HepG2 (cell line): Measurements from ENCODE around the gene UACA. TPM values are rescaled to one million over a fixed set of nuclear protein-coding genes. Genes with fewer than 3 reads are reported as not detected.

Source experiments
- AGO1 ChIP-seq: fragments of 200-400 bp; formaldehyde crosslinking; IDR thresholded peaks from 2 replicates; pipeline ENCODE4 v1.6.1; 2017; ENCODE audit warnings: mild to moderate bottlenecking, low read depth, low read length, moderate library complexity; ENCODE audit not compliant: poor library complexity, severe bottlenecking
- DR1 ChIP-seq: sonication (generic); formaldehyde crosslinking; IDR thresholded peaks from 2 replicates; pipeline ENCODE4 v1.8.0; 2021; ENCODE audit warnings: mild to moderate bottlenecking, missing genetic modification reagents, inconsistent platforms
- EP300 ChIP-seq, 3 experiments: sonication (generic) in 1 of 3; formaldehyde crosslinking in 1 of 3; IDR thresholded peaks; 2 replicates each; pipeline versions ENCODE4 v1.5.1 to v1.6.1; 2011 to 2020; ENCODE audit warnings: low read depth in 2 of 3, low read length in 2 of 3, borderline replicate concordance in 1 of 3, improper control_type of control experiment in 1 of 3, mild to moderate bottlenecking in 1 of 3, missing genetic modification reagents in 1 of 3, moderate library complexity in 1 of 3
- GFI1 ChIP-seq: sonication (generic); formaldehyde crosslinking; IDR thresholded peaks from 2 replicates; pipeline ENCODE4 v1.5.0; 2020; ENCODE audit warnings: missing genetic modification reagents, mild to moderate bottlenecking, borderline replicate concordance
- GTF2F1 ChIP-seq: fragments of 150-350 bp; IDR thresholded peaks from 2 replicates; pipeline ENCODE4 v1.6.1; 2014; ENCODE audit warnings: low read length
- HES4 ChIP-seq: sonication (generic); formaldehyde crosslinking; IDR thresholded peaks from 2 replicates; pipeline ENCODE4 v1.9.0; 2021; ENCODE audit warnings: mild to moderate bottlenecking, missing genetic modification reagents, borderline replicate concordance
- JUNB ChIP-seq: sonication (generic); formaldehyde crosslinking; IDR thresholded peaks from 2 replicates; pipeline ENCODE4 v1.8.0; 2022; ENCODE audit warnings: missing genetic modification reagents, mild to moderate bottlenecking, borderline replicate concordance
- MAFG ChIP-seq: sonication (generic); formaldehyde crosslinking; IDR thresholded peaks from 2 replicates; pipeline ENCODE4 v1.5.1; 2020; ENCODE audit warnings: mild to moderate bottlenecking, missing genetic modification reagents
- NFRKB ChIP-seq: fragments of 450-650 bp; IDR thresholded peaks from 2 replicates; pipeline ENCODE4 v1.6.1; 2017
- NFYB ChIP-seq: sonication (generic); formaldehyde crosslinking; IDR thresholded peaks from 2 replicates; pipeline ENCODE4 v1.4.0; 2020; ENCODE audit warnings: missing genetic modification reagents
- PHF5A ChIP-seq: IDR thresholded peaks from one replicate; pipeline ENCODE4 v1.6.1; 2018; ENCODE audit warnings: low read depth, missing genetic modification reagents; ENCODE audit not compliant: unreplicated experiment
- RFX1 ChIP-seq: fragments of 450-650 bp; IDR thresholded peaks from 2 replicates; pipeline ENCODE4 v1.6.1; 2017
- RFXANK ChIP-seq: IDR thresholded peaks from 2 replicates; pipeline ENCODE4 v1.6.1; 2016
- SMAD3 ChIP-seq: sonication (generic); formaldehyde crosslinking; IDR thresholded peaks from 2 replicates; pipeline ENCODE4 v1.4.0; 2020; ENCODE audit warnings: missing genetic modification reagents
- SSRP1 ChIP-seq: IDR thresholded peaks from 2 replicates; pipeline ENCODE4 v1.6.1; 2016; ENCODE audit warnings: control low read depth
- TAF1 ChIP-seq: sonication (generic); formaldehyde crosslinking; IDR thresholded peaks from 2 replicates; pipeline ENCODE4 v1.4.0; 2020; ENCODE audit warnings: missing genetic modification reagents
- THYN1 ChIP-seq: sonication (generic); formaldehyde crosslinking; IDR thresholded peaks from 2 replicates; pipeline ENCODE4 v1.8.1; 2023; ENCODE audit warnings: low read depth, mild to moderate bottlenecking, moderate library complexity, missing genetic modification reagents, borderline replicate concordance
- ZNF138 ChIP-seq: sonication (generic); formaldehyde crosslinking; IDR thresholded peaks from 2 replicates; pipeline ENCODE4 v1.5.0; 2020; ENCODE audit warnings: mild to moderate bottlenecking, low read depth, missing genetic modification reagents
- ZNF253 ChIP-seq: sonication (generic); formaldehyde crosslinking; IDR thresholded peaks from 2 replicates; pipeline ENCODE4 v1.8.0; 2022; ENCODE audit warnings: mild to moderate bottlenecking, missing genetic modification reagents, borderline replicate concordance
- ZNF274 ChIP-seq: sonication (generic); formaldehyde crosslinking; IDR thresholded peaks from 2 replicates; pipeline ENCODE4 v1.5.1; 2020; ENCODE audit warnings: mild to moderate bottlenecking, missing genetic modification reagents
- ZNF446 ChIP-seq: sonication (generic); formaldehyde crosslinking; IDR thresholded peaks from 2 replicates; pipeline ENCODE4 v1.5.0; 2020; ENCODE audit warnings: mild to moderate bottlenecking, missing genetic modification reagents
- ZNF619 ChIP-seq: sonication (generic); formaldehyde crosslinking; IDR thresholded peaks from 2 replicates; pipeline ENCODE4 v1.4.0; 2020; ENCODE audit warnings: mild to moderate bottlenecking, missing genetic modification reagents
- ZNF737 ChIP-seq: sonication (generic); formaldehyde crosslinking; IDR thresholded peaks from 2 replicates; pipeline ENCODE4 v1.5.0; 2020; ENCODE audit warnings: missing genetic modification reagents, mild to moderate bottlenecking, borderline replicate concordance
- ZNF788 ChIP-seq: sonication (generic); formaldehyde crosslinking; IDR thresholded peaks from 2 replicates; pipeline ENCODE4 v1.5.0; 2020; ENCODE audit warnings: mild to moderate bottlenecking, missing genetic modification reagents, borderline replicate concordance
- ZSCAN25 ChIP-seq: sonication (generic); formaldehyde crosslinking; IDR thresholded peaks from 2 replicates; pipeline ENCODE4 v1.8.0; 2022; ENCODE audit warnings: mild to moderate bottlenecking, missing genetic modification reagents
- polyA plus RNA-seq, 8 experiments: library from polyadenylated mRNA; depleted of rRNA in 3 of 8; stranded (reverse) in 7 of 8; unstranded in 1 of 8; fragments of >200 nt; fragmentation: Illumina TruSeq in 4 of 8; extraction: Trizol in 4 of 8; gene quantifications; 2 replicates each; pipeline versions ENCODE4 v1.2.1 to v1.2.3, GENCODE V29; 2011 to 2016; ENCODE audit warnings: low read depth in 4 of 8, missing spikeins in 1 of 8, mixed read lengths in 1 of 8; ENCODE audit not compliant: insufficient read depth in 1 of 8
- total RNA-seq, 5 experiments: library from RNA; depleted of rRNA; stranded (reverse); fragments of >200 nt; fragmentation: Illumina TruSeq; extraction: Trizol; gene quantifications; 2 replicates each; pipeline ENCODE4 v1.2.3, GENCODE V29; 2016; ENCODE audit warnings: low read depth in 1 of 5
- TF ChIP-seq, protein P1 (sequence below): sonication (generic); formaldehyde crosslinking; IDR thresholded peaks from 2 replicates; pipeline ENCODE4 v1.4.0; 2020; ENCODE audit warnings: missing genetic modification reagents
- TF ChIP-seq, protein P2 (sequence below): IDR thresholded peaks from 2 replicates; pipeline ENCODE4 v1.6.1; 2018; ENCODE audit warnings: missing genetic modification reagents, mild to moderate bottlenecking, missing compliant biosample characterization
- TF ChIP-seq, protein P3 (sequence below): sonication (generic); formaldehyde crosslinking; IDR thresholded peaks from 2 replicates; pipeline ENCODE4 v1.5.0; 2020; ENCODE audit warnings: missing genetic modification reagents

UACA gene
- total and polyA plus RNA-seq, 2 of the 13 experiments (the other 11 are each of a cell fraction or from before 2014, with no cell fraction given): 17.8 to 39.2 TPM

DNA sequence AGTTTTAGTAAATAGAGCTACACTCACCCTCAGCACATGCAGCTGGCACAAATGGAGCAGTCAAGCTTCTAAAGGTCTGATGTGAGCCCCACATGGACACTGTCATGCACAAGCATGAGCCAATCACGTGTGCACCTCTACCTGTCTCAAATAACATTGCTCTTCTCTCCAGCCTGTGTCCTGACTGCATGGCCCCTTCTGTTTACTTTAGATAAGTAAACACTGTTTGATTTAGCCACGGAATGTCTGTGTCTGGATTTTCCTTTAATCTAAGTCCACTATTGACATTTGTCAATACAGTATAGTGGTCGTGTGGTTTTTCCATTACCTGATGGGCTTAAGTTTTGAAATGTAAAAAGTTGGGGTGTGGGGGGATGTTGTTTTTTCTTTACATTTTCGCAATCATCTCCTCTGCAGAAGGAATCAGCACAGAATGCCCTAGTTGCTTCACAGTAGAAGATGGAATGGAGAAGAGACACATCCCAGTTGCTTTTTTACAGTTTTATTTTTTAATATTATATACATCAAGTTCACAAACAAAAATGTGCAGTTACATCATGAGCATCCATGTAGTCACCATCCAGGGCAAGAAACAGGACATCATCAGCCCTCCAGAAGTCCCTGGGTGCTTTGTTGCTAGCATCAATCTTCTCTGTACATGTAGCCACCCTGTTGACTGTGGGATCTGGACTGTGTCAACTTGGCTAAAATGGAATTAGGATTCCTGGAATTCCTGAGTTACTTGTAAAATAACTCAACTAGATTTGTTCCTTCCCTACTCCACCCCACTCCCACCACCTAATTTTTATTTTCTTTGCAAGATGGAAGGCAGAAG is 146.1 kb downstream of the UACA start (continued):
- TF ChIP-seq DR1 (no peak), GFI1 (CRISPR knock-in tag) (peak; percentile 99), ZNF737 (CRISPR knock-in tag) (no peak), HES4 (CRISPR knock-in tag) (no peak), RFX1 (no peak), ZNF138 (CRISPR knock-in tag) (no peak), SSRP1 (CRISPR knock-in tag) (0 out of 2 replicates have a peak, but pooled peaks have one; percentile 27), ZNF274 (no peak), EP300 (IDR thresholded peaks at IDR 0.05; ENCODE audit: low read depth in 2 of 2, low read length in 2 of 2) (peak; percentile 96 to 98), EP300 (CRISPR knock-in tag; IDR thresholded peaks at IDR 0.05; ENCODE audit: borderline replicate concordance) (peak; percentile 96), ZSCAN25 (CRISPR knock-in tag) (no peak; the same call in 1 of the 2 replicates), JUNB (CRISPR knock-in tag) (peak; percentile 57; the same call in 1 of the 2 replicates), MAFG (no peak), NFRKB (no peak), SMAD3 (CRISPR knock-in tag) (peak; percentile 92), AGO1 (no peak), PHF5A (peak; percentile 57), ZNF788 (CRISPR knock-in tag) (peak; percentile 76; the same call in 1 of the 2 replicates), GTF2F1 (no peak), NFYB (CRISPR knock-in tag) (peak; percentile 31; the same call in 1 of the 2 replicates), ZNF446 (CRISPR knock-in tag) (no peak), ZNF619 (CRISPR knock-in tag) (no peak), TAF1 (CRISPR knock-in tag) (no peak), THYN1 (CRISPR knock-in tag) (no peak), ZNF253 (CRISPR knock-in tag) (no peak), RFXANK (CRISPR knock-in tag) (0 out of 2 replicates have a peak, but pooled peaks have one; percentile 33)
- TF ChIP-seq, protein P1, sequence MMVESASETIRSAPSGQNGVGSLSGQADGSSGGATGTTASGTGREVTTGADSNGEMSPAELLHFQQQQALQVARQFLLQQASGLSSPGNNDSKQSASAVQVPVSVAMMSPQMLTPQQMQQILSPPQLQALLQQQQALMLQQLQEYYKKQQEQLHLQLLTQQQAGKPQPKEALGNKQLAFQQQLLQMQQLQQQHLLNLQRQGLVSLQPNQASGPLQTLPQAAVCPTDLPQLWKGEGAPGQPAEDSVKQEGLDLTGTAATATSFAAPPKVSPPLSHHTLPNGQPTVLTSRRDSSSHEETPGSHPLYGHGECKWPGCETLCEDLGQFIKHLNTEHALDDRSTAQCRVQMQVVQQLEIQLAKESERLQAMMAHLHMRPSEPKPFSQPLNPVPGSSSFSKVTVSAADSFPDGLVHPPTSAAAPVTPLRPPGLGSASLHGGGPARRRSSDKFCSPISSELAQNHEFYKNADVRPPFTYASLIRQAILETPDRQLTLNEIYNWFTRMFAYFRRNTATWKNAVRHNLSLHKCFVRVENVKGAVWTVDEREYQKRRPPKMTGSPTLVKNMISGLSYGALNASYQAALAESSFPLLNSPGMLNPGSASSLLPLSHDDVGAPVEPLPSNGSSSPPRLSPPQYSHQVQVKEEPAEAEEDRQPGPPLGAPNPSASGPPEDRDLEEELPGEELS: peak; percentile 95
- TF ChIP-seq, protein P2, sequence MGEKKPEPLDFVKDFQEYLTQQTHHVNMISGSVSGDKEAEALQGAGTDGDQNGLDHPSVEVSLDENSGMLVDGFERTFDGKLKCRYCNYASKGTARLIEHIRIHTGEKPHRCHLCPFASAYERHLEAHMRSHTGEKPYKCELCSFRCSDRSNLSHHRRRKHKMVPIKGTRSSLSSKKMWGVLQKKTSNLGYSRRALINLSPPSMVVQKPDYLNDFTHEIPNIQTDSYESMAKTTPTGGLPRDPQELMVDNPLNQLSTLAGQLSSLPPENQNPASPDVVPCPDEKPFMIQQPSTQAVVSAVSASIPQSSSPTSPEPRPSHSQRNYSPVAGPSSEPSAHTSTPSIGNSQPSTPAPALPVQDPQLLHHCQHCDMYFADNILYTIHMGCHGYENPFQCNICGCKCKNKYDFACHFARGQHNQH (CRISPR knock-in tag): peak; percentile 95
- TF ChIP-seq, protein P3, sequence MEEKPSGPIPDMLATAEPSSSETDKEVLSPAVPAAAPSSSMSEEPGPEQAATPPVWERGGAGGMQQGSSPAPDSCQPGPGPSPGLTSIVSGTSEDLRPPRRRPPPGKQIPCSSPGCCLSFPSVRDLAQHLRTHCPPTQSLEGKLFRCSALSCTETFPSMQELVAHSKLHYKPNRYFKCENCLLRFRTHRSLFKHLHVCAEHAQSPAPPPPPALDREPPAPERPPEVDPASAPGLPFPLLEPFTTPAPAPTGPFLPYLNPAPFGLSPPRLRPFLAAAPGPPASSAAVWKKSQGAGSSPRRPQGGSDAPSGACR (CRISPR knock-in tag): peak; percentile 87
